ENCODE results near the gene NPAS2. TPM values are rescaled to one million over a fixed set of nuclear protein-coding genes. Genes with fewer than 3 reads are reported as not detected.

The NPAS2 gene
- total RNA-seq, 1 experiment from 2014 or later, result 12.4 TPM

DNA sequence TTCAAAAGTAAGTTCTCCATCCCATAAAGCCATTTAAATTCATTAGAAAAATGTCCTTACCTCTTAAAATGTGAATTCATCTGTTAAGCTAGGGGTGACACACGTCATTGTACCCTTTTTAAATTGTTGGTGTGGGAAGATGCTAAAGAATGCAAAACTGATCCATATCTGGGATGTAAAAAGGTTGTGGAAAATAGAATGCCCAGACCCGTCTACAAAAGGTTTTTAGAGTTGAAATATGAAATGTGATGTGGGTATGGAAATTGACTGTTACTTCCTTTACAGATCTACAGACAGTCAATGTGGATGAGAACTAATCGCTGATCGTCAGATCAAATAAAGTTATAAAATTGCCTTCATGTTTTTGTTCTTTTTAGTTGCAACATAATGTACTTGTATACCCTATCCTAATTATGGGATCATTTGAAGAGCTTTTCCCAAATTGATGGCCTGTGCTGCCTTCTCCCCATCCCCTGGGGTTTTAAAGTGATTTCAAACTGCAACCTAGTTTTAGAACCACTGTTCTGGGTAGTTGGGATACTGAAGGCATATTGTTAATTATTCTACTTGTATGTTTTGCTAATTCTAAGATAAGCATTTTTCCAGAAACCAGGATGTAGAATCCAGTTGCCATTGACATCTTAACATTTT is 186.3 kb downstream of the NPAS2 start:
- DNase-seq (ENCODE audit: low read depth), result no peak

DNA sequence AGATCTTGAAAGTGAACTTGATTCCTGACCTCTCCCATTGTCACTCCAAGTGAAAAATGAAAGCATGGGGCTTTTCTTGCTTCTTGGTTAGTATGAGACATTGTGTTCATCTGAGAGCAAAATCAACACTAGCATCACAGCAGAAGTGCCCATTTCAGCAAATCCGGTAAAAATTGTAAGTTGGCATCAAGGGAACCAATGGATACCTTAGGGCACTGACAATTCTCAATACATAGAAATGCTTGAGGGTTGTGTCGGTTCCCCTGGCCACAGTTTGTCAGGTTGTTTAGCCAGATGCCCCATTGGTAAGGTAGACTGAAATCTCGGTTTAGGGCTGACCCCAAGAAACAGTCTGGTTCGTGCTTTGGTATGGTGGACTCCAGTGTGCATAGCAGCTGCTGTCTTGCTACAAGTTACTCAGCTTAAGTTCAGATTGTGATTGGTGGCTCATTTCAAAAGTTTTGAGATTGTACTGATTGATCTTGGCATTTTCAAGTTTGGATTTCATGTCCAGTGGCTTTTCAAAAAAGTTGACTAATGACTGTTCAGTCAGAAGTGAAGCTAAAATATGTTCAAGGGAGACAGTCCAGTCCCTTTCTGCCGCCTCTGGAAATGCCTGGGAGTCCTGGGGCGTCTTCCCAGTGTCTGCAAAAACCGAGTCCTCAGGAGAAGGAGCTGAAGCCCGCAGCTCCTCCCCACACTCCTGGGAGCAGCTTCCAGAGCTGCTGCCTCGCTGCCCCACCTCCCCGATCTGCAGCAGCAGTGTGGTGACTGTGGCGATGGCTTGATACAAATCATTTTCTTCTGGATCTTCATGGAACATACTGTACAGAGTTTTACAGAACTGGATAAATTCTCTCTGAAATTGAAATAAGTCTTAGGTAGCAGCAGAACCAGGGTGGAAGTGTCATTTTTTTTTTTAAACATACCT is 187.7 kb downstream of the NPAS2 start:
- DNase-seq (ENCODE audit: low read depth), result no peak

DNA sequence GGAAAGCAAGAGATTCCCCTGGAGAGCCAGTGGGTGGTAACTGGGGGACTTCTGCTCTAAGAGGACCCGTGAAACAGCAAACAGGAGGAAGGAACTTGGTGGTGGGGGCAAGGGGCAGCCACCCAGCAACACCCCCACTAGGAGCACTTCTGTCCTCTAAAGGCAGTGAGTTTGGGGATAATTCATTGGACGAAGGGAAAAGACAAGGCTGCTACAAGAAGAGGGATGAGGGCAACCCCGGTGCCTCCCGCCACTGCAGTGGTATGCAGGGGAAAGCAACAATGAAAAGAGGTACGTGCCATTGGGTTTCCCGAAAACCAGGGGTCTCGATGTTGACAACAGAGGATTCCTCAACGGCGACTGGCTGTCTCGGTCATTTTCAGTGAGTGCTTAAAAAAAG is 191.2 kb downstream of the NPAS2 start:
- DNase-seq (ENCODE audit: low read depth), result no peak

DNA sequence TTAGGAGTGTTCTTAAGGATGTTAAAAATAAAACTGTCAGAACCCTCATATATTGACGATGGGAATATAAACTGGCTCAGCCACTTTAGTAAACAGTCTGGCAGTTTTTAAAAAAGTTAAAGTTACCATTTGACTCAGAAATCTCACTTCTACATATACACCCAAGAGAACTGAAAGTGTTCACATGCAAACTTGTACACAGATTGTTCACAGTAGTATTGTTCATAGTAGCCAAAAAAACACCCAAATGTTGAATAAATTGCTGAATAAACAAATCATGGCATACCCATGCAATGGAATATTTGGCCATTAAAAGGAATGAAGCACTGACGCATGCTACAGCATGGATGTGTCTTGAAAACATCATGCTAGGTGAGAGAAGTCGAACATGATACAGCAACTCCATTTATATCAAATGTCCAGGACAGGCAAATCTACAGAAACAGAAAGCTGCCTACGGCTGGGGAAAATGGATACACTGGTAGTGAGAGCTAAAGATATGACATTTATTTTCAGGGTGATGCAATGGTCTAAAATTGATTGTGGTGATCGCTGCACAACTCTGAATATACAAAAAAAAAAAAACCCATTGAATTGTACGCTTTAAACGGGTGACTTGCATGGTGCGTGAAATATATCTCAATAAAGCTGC is 192.2 kb downstream of the NPAS2 start:
- no peak for DNase-seq (ENCODE audit: low read depth)

DNA sequence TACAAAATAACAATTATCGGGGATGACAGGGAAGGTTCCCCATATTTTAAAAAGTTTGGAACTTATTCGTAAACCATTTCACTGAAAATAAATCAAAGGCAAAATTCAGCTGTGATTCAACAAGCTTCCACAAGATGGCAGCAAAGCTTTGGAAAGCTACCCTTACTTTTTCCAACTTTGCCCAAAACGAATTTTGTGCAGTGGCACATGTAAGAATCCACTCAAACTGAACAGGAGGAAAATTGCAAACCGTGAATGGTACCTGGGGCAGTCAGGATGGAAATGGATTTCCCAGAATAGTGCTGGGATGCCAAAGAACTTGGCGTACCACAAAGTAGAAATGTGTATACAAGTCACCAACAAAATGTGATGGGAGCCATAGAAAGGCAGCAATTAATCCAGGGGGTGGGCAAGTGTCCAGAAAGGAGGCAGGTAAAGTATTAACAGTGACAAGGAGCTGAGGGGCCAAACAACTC is 192.8 kb downstream of the NPAS2 start:
- DNase-seq (ENCODE audit: low read depth), result peak; percentile 39

DNA sequence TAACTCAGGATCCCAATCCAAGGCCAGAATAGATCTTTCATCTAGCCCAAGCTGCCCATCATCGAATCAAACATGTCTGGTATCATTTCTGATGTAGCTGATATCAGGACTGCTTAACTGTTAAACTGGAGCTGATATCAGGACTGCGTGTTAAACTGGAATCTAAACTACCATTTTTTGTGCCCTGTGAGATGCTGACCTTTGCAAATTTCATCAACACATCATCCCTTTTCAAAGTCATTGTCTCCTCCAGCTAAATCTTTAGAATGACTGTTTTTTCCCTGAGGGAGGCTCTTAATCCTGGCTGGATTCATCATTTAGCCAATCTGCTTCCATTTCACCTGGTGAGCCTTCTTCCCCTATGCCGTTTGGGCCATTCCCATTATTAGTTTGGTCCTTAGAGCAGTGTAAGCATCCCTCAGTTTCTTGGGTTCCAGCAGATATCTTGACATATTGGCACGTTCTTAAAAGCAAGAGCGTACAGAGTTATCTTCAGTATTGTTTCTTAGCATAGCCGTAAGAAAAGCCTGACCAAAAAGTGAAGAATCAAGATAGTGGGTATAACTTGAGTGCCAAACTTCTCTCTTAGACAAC is 194.4 kb downstream of the NPAS2 start:
- DNase-seq (ENCODE audit: low read depth), result no peak

DNA sequence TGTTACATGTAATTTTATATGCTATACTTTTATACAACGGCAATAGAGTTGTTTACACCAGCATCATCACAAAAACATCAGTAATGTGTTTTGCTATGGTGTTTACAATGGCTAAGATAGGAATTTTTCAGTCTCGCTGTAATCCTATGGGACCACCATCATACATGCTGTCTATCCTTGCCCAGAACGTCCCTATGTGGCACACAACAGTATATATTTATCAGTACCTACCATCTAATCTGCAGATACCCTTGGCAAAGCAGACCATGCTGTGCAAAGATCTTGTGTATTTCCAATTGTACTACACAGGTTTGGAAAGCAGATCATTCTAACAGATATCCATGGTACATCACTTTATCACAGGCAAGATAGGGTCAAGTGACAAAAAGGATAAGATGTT is 197.4 kb downstream of the NPAS2 start:
- no peak for DNase-seq (ENCODE audit: low read depth)

DNA sequence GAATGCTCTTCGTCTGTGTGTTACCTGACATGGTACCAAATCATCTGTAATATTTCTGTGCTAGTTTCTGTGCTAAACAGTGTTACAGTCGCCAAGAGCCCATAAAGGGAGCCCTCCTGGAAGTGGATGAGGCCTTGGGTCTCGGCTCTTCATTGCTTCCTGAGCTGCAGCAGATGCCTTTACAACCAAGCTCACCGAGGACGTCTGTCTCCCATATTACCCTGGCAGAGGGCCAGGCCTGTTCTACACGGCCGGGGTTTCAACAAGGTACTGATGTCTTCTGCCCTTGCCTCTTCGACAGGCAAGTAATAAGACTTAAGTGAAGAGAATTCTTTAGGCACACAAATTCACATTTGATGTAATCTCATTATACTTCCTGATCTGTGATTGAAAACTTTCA is 199.0 kb downstream of the NPAS2 start:
- no peak for DNase-seq (ENCODE audit: low read depth)

DNA sequence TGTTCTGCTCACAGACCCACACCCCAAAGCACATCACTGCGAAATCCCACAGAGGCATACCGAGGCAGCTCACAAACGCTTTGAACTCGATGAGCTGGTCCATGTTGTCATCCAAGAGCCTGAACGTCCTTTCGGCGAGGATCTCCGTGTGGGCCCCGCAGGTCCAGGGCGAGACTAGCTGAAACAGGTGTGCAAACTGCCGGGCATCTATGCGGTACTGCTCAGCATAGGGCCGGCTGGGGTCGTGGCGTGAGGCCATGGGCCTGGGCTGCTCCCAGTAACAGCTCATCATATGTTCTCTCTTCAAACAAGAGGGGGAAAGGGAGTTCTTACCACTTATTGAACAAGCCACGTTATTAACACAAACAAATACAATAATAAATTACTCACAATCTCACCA is 202.3 kb downstream of the NPAS2 start:
- no peak for DNase-seq (ENCODE audit: low read depth)

DNA sequence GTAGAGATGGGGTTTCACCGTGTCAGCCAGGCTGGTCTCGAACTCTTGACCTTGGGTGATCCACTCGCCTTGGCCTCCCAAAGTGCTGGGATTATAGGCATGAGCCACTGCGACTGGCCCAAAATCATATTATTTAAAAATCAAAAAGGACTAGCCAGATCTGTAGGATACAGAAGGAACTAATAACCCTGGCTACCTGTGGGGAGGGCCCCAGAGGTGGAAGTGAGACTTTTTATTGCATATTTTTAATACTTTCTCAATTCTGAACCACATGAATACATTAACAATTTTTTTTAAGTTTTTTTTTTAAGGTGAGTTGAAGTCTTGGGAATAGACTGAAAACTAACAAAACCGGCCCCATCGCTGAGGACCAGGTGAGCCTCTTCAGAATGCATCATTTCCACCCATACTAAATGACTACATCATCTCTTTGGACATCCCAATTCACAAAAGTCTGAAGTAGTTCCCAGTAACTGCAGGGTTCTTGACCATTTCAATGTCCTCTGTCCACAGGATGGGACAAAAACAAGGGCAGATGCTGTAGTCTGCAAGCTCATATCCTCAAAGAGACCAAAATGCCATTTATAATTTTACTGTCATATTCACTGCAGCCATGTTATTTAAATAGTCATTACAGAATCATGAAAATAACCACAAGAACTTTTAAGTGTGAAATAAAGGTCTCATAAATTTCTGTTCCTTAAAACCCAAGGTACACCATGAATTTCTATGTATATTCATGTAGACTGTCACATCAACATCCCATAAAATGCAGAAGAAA is 203.6 kb downstream of the NPAS2 start:
- no peak for DNase-seq (ENCODE audit: low read depth)

DNA sequence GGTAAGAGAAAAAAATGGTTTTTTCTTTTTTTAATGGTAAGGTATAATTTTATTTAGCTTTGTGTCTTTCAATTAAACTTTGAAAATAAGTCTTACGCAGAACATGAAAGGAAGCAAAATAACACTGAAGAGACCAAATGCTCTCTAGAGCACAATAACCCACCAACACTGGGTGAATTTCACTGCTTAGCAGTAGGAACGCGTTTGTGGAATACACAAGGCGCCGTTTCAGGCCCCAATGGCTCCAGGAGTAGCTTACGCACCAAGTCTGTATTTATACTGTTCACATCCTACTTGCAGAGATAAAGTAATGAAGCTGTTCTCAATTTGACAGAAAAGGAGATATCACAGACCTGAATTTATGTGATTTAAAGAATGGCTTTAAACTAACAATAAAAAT is 205.6 kb downstream of the NPAS2 start:
- no peak for DNase-seq (ENCODE audit: low read depth)

DNA sequence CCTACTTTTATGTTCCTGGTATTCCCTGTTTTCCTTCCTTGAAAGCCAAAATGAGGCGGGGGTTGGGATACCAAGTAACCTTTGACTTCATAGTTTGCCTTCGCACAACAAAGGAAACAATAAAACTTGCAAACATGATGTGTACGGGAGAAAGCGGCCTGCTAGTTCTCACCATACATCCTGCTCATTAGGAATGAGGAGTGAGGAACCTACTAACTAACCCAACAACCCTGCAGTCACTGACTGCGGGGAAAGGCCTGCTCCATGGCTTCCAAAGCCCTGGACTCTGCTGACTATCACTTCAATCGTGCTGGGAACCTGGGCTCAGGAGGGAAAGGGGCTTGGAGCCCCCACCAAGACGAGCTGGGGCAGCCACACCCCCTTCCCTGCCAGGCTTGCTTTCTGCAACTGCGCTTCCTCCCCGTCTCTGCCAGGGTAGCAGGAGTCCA is 206.3 kb downstream of the NPAS2 start:
- no peak for DNase-seq (ENCODE audit: low read depth)

DNA sequence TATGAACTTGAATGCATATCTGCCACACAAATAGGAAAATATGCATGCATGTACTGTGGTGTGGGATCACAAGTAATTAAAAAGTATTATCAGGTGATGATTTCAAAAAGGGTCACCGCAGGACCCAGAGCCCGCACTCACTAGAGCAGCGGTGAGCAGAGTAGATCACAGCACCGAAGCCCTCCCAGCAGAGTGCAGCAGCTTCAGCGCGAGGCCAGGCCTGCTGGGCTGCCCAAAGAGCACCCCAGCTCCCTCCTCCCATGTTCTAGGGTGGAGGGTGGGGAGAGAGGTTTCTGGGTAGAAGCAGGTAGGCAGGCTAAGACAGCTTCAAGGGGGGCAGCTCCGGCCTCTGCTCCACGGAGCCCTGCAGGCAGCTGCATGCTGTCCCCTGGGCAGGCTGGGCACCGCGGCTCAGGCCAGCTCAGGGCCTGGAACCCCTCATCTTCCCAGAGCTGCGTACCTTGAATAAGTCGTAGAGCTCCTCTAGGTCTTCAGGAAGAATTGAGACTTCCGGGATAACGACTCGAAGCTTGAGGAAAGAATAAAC is 207.1 kb downstream of the NPAS2 start:
- DNase-seq (ENCODE audit: low read depth), result no peak

DNA sequence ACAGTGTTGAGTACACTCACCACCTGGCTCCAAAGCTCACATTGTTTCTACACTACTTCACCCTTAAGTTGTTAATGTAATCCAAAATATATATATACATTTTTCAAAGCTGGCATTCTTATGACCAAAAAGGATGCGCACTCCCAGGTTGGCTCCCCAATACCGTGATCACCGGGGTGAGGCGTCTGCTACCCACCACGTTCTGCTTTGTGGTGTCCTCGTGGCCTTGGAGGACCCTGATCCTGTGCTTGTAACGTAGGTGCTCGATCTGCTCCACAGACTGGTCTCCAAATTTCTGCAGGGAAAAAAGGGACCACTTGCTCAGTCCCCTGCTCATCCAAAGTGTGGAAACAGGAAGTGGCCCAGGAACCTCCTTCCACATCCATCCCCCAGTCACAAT is 207.9 kb downstream of the NPAS2 start:
- no peak for DNase-seq (ENCODE audit: low read depth)

DNA sequence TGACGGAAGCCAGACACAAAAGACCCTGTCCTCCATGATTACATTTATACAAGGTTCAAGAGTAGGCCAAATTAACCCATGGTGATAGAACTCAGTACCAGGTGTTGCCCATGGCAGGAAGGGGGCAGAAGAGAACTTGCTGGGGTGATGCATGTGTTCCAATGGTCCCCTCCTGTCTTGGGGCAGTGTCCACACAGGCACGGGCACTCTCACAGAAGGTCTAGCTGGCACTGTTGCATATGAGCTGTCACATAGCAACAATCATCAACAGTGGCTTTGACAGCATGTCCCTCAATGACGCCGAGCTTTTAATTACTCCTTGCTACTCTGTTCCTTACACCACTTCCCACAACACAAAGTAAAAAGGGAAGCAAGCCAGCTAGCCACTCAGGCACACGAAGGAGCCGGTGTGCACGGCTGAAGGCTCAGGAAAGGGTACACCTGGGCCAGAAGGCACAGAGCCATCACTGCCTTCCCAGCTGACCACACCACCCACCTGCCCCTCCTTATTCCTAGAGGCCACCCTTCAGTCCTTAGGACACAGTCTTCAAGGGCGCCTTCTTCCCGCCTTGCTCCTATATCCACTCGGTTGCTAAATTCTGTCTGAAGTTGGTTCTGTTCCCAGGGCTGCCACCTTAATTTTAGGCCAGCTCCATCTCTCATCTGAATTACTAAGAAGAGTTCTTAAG is 211.1 kb downstream of the NPAS2 start:
- DNase-seq (ENCODE audit: low read depth), result no peak

DNA sequence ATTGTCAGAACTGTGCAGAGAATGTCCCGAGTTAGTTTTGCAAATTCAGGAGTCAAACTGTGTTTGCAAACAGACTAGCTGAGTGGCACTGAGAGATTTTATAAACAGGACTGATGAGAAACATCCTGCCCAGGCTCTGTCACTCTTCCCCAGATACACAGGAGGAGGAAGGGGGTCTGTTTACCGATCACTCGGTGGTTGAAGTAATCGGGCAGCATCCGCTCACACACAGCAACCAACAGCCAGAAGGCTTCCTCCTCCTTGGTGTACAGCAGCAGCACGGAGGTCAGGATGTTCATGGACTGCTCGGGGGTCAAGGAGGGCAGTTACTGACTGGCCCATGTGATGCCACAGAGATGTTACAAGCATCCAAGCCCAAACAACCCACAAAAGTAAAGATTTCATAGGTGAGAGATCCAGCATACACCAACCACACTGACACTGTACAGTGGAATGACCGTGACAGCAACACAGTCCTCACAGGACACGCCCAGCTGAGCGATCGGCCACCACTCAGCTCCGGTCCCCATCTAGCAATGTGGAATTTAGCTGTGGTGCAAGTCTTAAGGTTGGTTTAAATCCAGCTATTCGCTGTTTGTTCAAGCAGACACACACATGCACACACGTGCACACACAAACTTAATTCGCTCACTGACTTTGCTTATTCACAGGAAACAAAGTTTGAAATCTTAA is 212.3 kb downstream of the NPAS2 start:
- DNase-seq (ENCODE audit: low read depth), result no peak

DNA sequence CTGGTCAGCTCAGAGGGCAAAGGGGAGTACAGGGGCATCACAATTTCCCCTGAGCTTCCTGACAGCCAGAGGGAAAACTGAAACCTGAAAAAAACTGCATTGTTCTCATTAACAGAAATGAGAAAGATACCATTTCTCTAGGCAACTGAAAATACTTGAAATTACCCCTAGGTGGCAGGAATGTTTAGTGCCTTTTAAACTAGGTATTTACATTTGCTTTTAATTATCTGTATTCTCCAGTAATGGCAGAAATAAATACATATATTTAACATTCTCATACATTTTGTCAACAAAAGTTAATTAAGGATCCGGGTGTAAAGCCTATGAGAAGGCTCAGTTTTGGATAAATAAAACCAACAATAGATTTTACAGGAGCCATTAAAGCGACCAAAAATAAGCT is 216.6 kb downstream of the NPAS2 start:
- DNase-seq (ENCODE audit: low read depth), result peak; percentile 40

DNA sequence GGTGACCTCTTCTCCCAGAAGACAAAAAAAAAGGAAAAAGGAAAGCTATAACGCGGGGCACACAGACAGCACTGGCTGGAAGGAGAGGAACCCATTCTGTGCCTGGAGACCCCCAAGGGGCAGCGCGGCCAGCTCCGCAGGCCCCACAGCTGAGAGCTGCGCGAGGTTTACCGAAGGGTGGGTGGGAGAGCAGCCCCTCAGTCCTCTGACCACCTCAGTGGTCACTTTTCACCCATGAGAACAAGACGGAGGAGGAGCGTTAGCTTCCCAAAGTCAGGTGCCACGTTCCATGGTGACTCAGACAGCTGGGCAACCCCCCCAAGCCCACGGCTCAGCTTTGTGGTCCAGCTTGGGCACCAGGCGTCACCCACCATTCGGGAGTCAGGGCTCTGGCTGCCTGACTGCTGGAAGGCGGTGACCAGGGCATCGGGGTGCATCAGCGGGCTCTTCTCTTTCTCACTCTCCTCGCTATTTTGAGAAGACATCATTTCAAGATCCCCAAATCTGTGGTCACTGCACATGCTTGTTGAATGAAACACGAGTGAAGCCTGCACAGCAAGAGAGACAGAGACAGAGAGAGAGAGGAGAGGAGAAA is 217.3 kb downstream of the NPAS2 start:
- no peak for DNase-seq (ENCODE audit: low read depth)
